Activated T-helper 1 cell treated with anti-CD3 and anti-CD28 coated beads, Interleukin-12 subunit alpha, Interleukin-12 subunit beta, Interleukin-2, Interleukin-4 antibody, amounts not matched to agents 30 ng/mL and 10 ng/mL and 1 ng/mL, durations not matched to agents 14 hours and 24 hours and 36 hours (primary cell): ENCODE results near the gene TOM1L2. TPM values are rescaled to one million over a fixed set of nuclear protein-coding genes. Genes with fewer than 3 reads are reported as not detected.
A peak's percentile ranks its signal among the peaks of the same experiment; 100 is the strongest.

Source experiments
- DNase-seq: peaks from one replicate; pipeline ENCODE4 v3.0.0; 2021; ENCODE audit warnings: low spot score
- H3K27ac Mint-ChIP-seq: one replicate; pipeline ENCODE4 v1.8.0; 2021; ENCODE audit warnings: mild to moderate bottlenecking, mixed read lengths
- H3K27me3 Mint-ChIP-seq: one replicate; pipeline ENCODE4 v1.8.0; 2022; ENCODE audit warnings: mild to moderate bottlenecking, moderate library complexity, mixed read lengths; ENCODE audit not compliant: insufficient read depth
- H3K36me3 Mint-ChIP-seq: one replicate; pipeline ENCODE4 v1.8.0; 2021; ENCODE audit warnings: low read depth, mixed read lengths
- H3K4me1 Mint-ChIP-seq: one replicate; pipeline ENCODE4 v1.8.0; 2021; ENCODE audit warnings: low read depth, mixed read lengths
- H3K4me3 Mint-ChIP-seq: one replicate; pipeline ENCODE4 v1.8.0; 2021; ENCODE audit warnings: mild to moderate bottlenecking, moderate library complexity, mixed read lengths
- H3K9me3 Mint-ChIP-seq: one replicate; pipeline ENCODE4 v1.8.0; 2021; ENCODE audit warnings: mixed read lengths
- intact Hi-C: fragments of 100-400 bp; cut with micrococcal nuclease; formaldehyde crosslinking; loops from one replicate; pipeline ENCODE4 v1.15.1; 2024
- total RNA-seq: library from RNA; stranded (reverse); gene quantifications from 2 replicates; pipeline ENCODE4 v1.2.3, GENCODE V29; 2022

Gene TOM1L2
- total RNA-seq, 1 donor from 2014 or later, result 10.2 TPM

DNA sequence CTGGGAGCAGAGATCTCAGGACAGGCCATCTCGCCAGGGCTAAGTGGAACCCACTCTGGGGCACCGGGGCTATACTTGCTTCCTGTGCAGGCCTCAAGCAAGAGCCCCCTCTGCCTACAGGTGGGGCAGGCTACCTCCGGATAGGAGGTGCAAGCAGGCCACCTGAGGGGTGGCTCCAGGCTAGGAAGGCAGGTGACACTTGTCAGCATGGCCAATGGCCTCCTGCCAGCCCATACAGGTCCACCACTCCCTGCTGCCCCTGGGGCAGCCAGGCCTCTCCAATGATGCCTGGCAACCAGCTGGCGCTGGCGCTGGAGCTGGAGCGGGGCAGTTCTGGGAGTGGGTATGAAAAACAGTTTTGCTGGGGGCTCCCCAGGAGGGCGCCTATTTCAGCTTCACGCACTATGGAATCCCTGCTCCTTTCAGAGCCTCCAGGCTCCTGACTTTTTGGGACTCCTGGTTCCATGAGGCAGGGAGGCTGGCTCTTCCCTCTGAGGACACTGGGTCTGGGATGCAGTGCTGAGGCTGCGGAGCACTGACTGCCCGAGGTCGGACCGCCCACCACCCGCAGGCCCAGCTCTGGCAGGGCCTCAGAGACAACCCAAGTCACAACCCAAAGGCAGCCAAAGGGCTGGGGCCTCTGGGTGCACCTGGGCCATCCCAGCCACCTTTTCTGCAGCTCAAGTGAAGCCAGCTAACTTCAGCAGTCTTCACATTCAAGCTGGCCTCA lies 127.0 kb downstream of the TOM1L2 start:
- H3K9me3 Mint-ChIP-seq, result no peaks in the 10 kb centered on the region
- H3K4me1 Mint-ChIP-seq, result peaks cover 38% of the 10 kb centered on the region
- intact Hi-C loops, result no loop called here
- H3K27me3 Mint-ChIP-seq, result no peaks in the 10 kb centered on the region
- H3K4me3 Mint-ChIP-seq, result no peak overlapping the region
- H3K27ac Mint-ChIP-seq, result no peak overlapping the region
- peaks cover 2% of the 10 kb centered on the region for H3K36me3 Mint-ChIP-seq
- DNase-seq, result no peak

DNA sequence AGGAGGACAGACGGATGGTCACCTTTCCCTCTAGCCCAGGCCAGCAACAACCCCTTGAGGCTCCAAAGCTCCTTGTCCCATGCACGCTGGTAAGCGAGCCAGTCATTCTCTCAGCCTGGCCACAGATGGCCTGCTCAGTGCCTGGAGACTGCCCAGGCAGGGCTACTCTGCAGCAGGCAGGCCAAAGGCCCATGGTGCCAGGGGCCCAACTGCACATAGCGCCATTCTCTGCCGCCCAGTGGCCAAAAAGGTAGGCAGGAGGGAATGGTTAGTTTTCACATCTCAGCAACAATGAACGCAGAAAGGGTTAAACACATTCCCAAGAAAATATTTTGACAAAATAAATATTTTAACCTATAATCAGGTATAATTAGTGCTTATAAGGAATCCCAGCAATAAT lies 127.7 kb downstream of the TOM1L2 start:
- intact Hi-C loops, result loop anchor here (5.0 kb wide), 1 partner anchor 537 kb away; no protein-coding TSS in a partner anchor

DNA sequence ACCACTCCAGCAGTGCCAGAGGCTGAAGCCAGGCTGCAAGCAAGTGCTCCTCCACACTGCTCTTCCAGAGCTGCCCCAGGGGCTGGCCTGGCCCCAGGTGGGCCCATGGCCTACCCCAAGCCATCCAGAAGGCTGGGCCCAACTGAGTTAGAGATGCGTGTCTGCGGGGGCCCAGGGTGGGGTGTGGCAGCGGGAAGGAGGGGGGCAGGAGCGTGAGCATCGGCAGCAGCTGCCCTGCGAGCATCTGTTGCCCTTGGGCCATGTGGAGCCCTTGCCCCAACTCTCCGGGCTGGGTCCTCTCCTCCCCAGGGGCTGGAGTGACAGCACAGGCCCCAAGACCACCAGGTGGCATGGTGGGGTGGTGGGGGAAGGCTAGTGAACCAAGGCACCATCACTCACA lies 128.1 kb downstream of the TOM1L2 start:
- Mint-ChIP-seq H3K4me1 (peaks cover 34% of the 10 kb centered on the region), H3K36me3 (no peaks in the 10 kb centered on the region), H3K27ac (no peak overlapping the region), H3K9me3 (no peaks in the 10 kb centered on the region), H3K4me3 (no peak overlapping the region), H3K27me3 (no peaks in the 10 kb centered on the region)
- no peak for DNase-seq
- intact Hi-C loops, result loop anchor here (5.0 kb wide), 1 partner anchor 537 kb away; no protein-coding TSS in a partner anchor

More for the DNA sequence above, 127.7 kb downstream of the TOM1L2 start:
- no peaks in the 10 kb centered on the region for H3K9me3 Mint-ChIP-seq
- H3K4me1 Mint-ChIP-seq, result peaks cover 34% of the 10 kb centered on the region
- no peak overlapping the region for H3K4me3 Mint-ChIP-seq
- H3K36me3 Mint-ChIP-seq, result no peaks in the 10 kb centered on the region
- H3K27me3 Mint-ChIP-seq, result no peaks in the 10 kb centered on the region
- no peak overlapping the region for H3K27ac Mint-ChIP-seq
- DNase-seq, result no peak

DNA sequence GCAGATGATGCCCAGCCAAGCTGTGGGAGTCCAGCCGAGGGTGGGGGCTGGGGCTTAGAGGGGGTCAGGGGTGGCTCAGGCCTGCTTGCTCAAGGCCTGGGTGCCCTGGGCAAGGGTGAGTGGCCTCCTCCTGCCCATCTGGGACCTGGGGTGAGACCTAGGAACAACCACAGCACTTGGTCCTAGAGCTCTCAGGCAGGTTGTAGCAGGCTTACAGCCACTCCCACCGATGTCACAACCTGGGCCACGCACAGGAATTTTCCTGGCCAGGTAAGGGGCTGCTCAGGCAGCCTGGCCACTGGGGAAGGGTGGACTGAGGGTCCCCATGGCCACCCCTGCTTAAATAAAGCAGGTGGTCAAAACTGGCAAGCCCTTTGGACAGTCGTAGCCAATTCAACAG lies 129.1 kb downstream of the TOM1L2 start:
- no peaks in the 10 kb centered on the region for H3K36me3 Mint-ChIP-seq
- H3K4me3 Mint-ChIP-seq, result no peak overlapping the region
- no peaks in the 10 kb centered on the region for H3K27me3 Mint-ChIP-seq
- no peaks in the 10 kb centered on the region for H3K9me3 Mint-ChIP-seq
- intact Hi-C loops, result loop anchor here (5.0 kb wide), 1 partner anchor 536 kb away; no protein-coding TSS in a partner anchor
- H3K27ac Mint-ChIP-seq, result no peak overlapping the region
- H3K4me1 Mint-ChIP-seq, result peaks cover 34% of the 10 kb centered on the region
- no peak for DNase-seq

DNA sequence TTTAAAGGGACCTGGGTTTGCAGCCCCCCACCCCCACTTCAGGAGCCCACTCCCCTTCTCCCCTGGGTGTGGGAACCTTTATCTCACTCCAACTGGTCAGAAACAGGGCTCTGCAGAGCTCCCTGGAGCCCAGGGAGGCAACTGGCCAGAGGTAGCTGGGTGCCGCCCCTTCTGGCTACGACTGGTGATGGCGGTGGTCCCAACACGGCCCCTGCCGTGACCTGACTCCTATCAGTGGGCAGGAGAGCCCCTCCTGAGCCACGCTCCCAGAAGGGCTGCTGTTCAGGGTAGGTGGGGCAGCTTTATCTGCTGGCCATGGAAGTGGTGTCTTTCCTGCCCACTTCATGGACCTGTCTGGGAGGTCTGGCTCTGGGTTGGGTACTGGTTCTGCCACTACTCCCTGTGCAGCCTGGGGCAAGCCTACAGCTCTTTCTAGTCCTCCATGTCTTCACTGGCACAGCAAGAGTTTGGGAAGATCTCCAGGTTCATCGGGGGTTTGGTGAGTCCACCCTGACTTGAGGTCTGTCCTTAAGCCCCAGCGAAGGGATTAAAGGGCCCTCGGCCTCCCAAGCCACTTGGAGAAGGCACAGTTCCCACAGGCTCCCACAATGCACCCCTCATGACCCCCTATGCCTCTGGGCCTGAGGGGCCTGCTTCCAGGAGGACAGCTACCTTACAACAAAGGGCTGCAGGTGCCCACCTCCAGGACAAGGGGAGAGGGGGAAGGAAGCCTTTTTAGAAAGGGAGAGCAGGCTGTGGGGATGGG lies 129.9 kb downstream of the TOM1L2 start:
- Mint-ChIP-seq H3K27ac (no peak overlapping the region), H3K27me3 (no peaks in the 10 kb centered on the region), H3K4me3 (no peak overlapping the region), H3K4me1 (peaks cover 36% of the 10 kb centered on the region), H3K9me3 (no peaks in the 10 kb centered on the region), H3K36me3 (no peaks in the 10 kb centered on the region)
- intact Hi-C loops, result loop anchor here (5.0 kb wide), 1 partner anchor 535 kb away; no protein-coding TSS in a partner anchor
- DNase-seq, result no peak

DNA sequence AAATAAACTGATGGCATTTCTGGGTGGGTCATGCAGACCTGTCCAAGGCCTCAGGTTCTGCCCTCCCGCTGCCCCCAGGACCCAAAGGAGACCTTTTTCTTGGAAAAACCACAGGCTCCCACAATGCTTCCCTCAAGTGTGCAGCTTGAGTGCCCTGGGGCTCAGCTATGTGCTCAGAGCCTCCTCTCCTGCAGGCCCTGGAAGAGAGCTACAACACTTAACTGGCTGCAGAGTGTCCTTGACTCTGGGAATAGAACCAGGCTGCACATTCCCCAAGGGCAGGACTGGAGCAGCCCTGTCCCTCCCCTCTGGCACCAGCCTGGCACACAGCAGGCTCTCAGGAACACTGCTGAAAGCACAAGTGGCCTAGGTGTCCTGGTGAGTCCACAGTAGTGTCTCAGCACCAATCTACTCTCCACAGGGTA lies 130.6 kb downstream of the TOM1L2 start:
- intact Hi-C loops, result loop anchor here (5.0 kb wide), 1 partner anchor 534 kb away; no protein-coding TSS in a partner anchor
- Mint-ChIP-seq H3K9me3 (no peaks in the 10 kb centered on the region), H3K4me3 (peak overlapping the region; percentile 80), H3K27me3 (no peaks in the 10 kb centered on the region), H3K27ac (no peak overlapping the region), H3K4me1 (peaks cover 39% of the 10 kb centered on the region), H3K36me3 (no peaks in the 10 kb centered on the region)
- no peak for DNase-seq

DNA sequence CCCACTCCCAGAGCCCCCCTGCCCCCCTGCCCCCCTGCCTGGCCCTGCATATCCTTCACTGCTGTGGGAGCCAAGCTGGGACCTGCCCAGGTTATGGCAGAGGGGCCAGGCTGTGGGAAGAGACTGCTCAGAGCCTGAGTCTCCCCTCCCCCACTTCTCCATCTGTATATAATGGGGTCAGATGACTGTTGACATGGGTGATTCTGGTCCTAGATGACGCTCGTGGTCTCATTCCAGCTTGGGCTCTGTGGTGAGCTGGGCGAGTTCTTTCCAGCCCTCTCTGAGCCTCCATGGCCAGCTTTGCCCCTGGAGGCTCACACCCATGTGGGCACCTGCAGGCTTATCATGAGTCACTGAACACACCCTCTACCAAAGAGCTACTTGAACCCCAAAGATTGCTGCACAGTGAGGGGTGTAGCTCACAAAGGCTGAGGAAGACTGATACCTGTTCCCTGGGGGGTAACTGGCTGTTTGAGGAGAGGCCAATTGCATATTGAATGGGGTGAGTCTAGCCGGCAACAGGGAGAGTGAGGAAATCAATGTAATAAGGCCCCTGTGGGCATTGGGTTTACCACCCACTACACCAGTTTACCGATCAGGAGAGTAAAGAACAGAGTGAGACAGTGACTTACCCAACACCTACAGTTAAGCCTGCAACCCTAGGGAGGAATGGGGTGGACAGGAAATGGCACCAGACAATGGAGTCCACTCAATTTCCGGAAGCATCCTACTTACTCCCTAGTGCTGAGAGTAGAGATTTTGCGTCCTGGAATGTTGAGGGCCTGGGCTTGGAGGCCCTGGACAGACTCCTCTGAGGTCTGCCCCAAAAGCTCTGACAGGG lies 131.2 kb downstream of the TOM1L2 start:
- Mint-ChIP-seq H3K27ac (peak overlapping the region; percentile 85), H3K4me3 (peak overlapping the region; percentile 80), H3K27me3 (no peaks in the 10 kb centered on the region), H3K9me3 (no peaks in the 10 kb centered on the region), H3K36me3 (peaks cover under 1% of the 10 kb centered on the region), H3K4me1 (peaks cover 40% of the 10 kb centered on the region)
- no peak for DNase-seq
- intact Hi-C loops, result loop anchor here (1.0 to 5.0 kb wide), 2 partner anchors 8 to 534 kb away; no protein-coding TSS in a partner anchor

DNA sequence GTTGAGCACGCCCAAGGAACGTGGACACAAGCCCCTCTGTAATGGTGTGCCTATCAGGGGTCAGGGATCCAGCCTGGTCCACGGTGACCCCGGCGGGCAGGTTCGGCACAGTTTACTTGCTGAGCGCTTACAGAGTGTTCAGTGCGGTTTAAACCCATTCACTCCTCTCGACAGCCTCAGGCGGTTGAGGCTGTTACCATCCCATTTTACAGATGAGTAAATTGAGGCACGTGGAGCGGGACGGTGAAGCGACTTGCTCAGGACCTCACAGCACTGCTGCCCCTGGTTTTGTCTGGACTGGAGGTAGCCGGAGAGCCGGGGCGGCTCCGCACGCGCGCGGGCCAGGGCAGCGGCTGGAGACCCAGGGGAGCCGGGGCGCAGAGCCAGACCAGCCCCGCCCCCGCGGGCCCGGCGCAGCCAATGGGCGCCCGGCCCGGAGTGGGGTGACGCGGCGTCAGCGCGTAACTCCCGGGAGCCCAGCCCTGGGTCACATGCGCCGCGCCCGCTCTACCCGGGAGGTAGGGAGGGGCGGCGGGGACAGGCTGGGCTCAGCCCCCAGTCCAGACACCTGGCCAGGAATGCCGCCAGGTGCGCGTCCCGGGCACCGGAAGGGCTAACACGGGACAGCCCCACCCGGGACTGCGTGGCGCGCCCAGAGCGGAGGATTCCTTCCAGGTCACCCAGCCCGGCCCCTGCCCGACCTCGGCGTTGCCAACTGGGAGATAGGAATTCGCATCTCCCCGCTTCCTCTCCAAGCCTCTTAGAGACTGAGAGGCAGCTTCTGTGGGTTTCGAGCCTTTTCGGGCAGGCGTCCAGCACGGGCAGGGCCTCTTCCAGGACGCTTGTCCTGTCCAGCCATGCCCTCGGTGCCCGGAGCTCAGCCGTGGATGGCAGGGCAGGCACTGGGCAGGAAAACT lies 132.2 kb downstream of the TOM1L2 start:
- Mint-ChIP-seq H3K27me3 (no peaks in the 10 kb centered on the region), H3K9me3 (no peaks in the 10 kb centered on the region), H3K27ac (peak overlapping the region; percentile 93), H3K4me3 (peak overlapping the region; percentile 93), H3K36me3 (peaks cover 5% of the 10 kb centered on the region), H3K4me1 (peaks cover 49% of the 10 kb centered on the region)
- DNase-seq, result peak; percentile 83
- intact Hi-C loops, result loop anchor here (1.0 to 5.0 kb wide), 3 partner anchors 9 to 533 kb away; partner anchors contain the start of gene ALKBH5

DNA sequence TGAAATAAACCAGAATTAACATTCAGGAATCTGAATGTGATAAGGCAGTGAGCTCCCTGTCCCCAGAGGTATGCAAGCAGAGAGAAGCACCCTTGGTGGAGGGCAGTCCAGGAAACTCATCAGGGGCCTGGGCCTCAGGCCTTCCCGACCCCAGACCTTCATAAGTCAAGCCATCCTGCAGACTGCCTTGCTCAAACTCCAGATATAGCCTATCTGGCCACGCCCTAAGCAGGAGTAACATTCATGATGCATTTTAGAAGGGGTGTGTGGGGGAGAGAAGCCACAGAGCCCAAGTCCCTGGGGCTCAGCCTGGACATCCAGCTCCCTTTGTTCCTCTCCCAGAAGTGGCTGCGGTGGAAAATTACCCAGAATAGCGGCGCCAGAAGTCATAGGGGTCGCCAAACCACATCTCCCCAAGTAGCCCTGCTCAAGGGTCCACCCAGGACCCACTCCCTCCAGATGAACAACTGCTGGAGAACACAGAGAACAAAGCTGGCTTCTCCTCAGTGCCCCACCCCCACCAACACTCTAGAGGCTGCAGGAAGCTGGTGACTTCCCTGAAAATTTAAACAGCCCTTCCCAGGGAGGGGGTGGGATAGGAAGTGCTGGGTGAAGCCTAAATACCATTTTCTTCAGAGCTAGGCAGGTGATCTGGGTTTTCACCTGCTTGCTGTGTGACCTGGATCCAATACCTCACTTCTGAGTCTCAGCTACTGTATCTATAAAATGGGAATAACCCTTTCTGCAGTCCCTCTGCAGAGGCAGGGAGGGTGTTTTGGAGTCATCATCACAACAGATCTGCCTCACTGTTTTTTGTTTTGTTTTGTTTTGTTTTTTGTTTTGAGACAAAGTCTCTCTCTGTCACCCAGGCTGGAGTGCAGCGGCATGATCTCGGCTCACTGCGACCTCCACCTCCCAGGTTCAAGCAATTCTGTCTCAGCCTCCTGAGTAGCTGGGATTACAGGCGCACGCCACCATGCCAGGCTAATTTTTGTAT lies 133.9 kb downstream of the TOM1L2 start:
- intact Hi-C loops, result loop anchor here (2.0 to 5.0 kb wide), 2 partner anchors 201 to 344 kb away; partner anchors contain the start of genes ALKBH5, ATPAF2 and GID4
- H3K4me1 Mint-ChIP-seq, result peaks cover 66% of the 10 kb centered on the region
- H3K4me3 Mint-ChIP-seq, result peak overlapping the region; percentile 93
- DNase-seq, result no peak
- peak overlapping the region; percentile 93 for H3K27ac Mint-ChIP-seq
- peaks cover 22% of the 10 kb centered on the region for H3K36me3 Mint-ChIP-seq
- H3K9me3 Mint-ChIP-seq, result no peaks in the 10 kb centered on the region
- no peaks in the 10 kb centered on the region for H3K27me3 Mint-ChIP-seq

DNA sequence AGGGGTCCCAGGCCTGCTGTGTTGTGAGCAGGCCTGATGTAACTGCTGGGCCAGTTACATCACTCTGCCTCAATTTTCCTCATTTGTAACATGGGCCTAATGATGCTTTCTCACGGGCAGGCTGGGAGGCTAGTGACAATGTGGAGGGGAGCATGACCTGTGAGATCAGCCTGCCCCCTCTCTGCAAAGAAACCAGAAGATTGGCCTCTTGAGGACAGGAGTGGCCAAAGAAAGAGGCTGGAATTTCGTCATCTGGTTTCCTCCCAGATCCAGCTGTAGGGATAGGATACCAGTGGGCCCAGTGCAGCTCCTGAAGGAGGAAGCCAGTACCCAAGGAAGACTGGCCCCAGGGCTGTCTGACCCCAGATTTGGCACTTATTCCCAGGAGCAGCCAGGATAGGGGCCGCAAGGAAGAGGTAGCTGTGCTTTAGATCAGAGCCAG lies 134.8 kb downstream of the TOM1L2 start:
- H3K9me3 Mint-ChIP-seq, result no peaks in the 10 kb centered on the region
- DNase-seq, result no peak
- H3K27me3 Mint-ChIP-seq, result no peaks in the 10 kb centered on the region
- peaks cover 23% of the 10 kb centered on the region for H3K36me3 Mint-ChIP-seq
- peak overlapping the region; percentile 93 for H3K4me3 Mint-ChIP-seq
- peak overlapping the region; percentile 93 for H3K27ac Mint-ChIP-seq
- intact Hi-C loops, result loop anchor here (2.0 to 5.0 kb wide), 2 partner anchors 201 to 345 kb away; partner anchors contain the start of genes ALKBH5, ATPAF2 and GID4
- peaks cover 67% of the 10 kb centered on the region for H3K4me1 Mint-ChIP-seq
